OCI-LY1 (cell line): Measurements from ENCODE around the gene MAML2.

Experiments used
- H2AFZ ChIP-seq: fragments of 200-600 bp; sonication (generic), shearing (Covaris generic); 2 replicates; pipeline ENCODE4 v1.6.0; 2014; ENCODE audit warnings: antibody characterized with exemption, mild to moderate bottlenecking, low read length
- H3F3A ChIP-seq: fragments of 200-600 bp; sonication (generic), shearing (Covaris generic); 2 replicates; pipeline ENCODE4 v1.6.0; 2014; ENCODE audit warnings: mild to moderate bottlenecking, antibody characterized with exemption, low read length, moderate library complexity; ENCODE audit not compliant: insufficient read depth
- H3K27ac ChIP-seq: fragments of 200-600 bp; sonication (generic); 2 replicates; pipeline ENCODE4 v1.5.1; 2014; ENCODE audit warnings: low read length, mixed run types, mild to moderate bottlenecking, low read depth; ENCODE audit not compliant: poor library complexity, severe bottlenecking
- H3K27me3 ChIP-seq: fragments of 200-600 bp; sonication (generic); 2 replicates; pipeline ENCODE4 v1.6.0; 2014; ENCODE audit warnings: antibody characterized with exemption, mild to moderate bottlenecking, low read length, moderate library complexity; ENCODE audit not compliant: insufficient read depth
- H3K36me3 ChIP-seq: fragments of 200-600 bp; sonication (generic); 2 replicates; pipeline ENCODE4 v1.6.1; 2014; ENCODE audit warnings: mild to moderate bottlenecking, antibody characterized with exemption, low read length, moderate library complexity, mixed read lengths; ENCODE audit not compliant: insufficient read depth
- H3K4me1 ChIP-seq: fragments of 200-600 bp; sonication (generic); 2 replicates; pipeline ENCODE4 v1.5.1; 2014; ENCODE audit warnings: mild to moderate bottlenecking, low read length, moderate library complexity; ENCODE audit not compliant: insufficient read depth, severe bottlenecking
- H3K4me2 ChIP-seq: fragments of 200-600 bp; sonication (generic), shearing (Covaris generic); 2 replicates; pipeline ENCODE4 v1.6.1; 2014; ENCODE audit warnings: low read length
- H3K4me3 ChIP-seq: fragments of 200-600 bp; sonication (generic); 2 replicates; pipeline ENCODE4 v1.5.1; 2014; ENCODE audit warnings: low read length, low read depth, mild to moderate bottlenecking, mixed read lengths; ENCODE audit not compliant: poor library complexity, severe bottlenecking
- H3K79me2 ChIP-seq: fragments of 200-600 bp; shearing (Covaris generic); 2 replicates; pipeline ENCODE4 v1.6.1; 2016; ENCODE audit warnings: mixed run types, low read length, mixed read lengths; ENCODE audit not compliant: insufficient read depth
- H3K9ac ChIP-seq: fragments of 200-600 bp; sonication (generic), shearing (Covaris generic); 2 replicates; pipeline ENCODE4 v1.6.1; 2014; ENCODE audit warnings: mild to moderate bottlenecking, low read length, mixed read lengths
- H3K9me2 ChIP-seq: fragments of 200-600 bp; sonication (generic), shearing (Covaris generic); 2 replicates; pipeline ENCODE4 v1.6.1; 2014; ENCODE audit warnings: low read depth, mild to moderate bottlenecking, low read length, mixed read lengths
- H3K9me3 ChIP-seq: fragments of 200-600 bp; shearing (Covaris generic); 2 replicates; pipeline ENCODE4 v1.6.1; 2014; ENCODE audit warnings: low read length, mixed read lengths
- H4K20me1 ChIP-seq: fragments of 200-600 bp; sonication (generic), shearing (Covaris generic); 2 replicates; pipeline ENCODE4 v1.6.0; 2016; ENCODE audit warnings: mild to moderate bottlenecking, low read length; ENCODE audit not compliant: insufficient read depth
- EZH2 ChIP-seq: fragments of 200-600 bp; sonication (generic), shearing (Covaris generic); IDR thresholded peaks from 2 replicates; pipeline ENCODE4 v1.8.0; 2017; ENCODE audit warnings: borderline replicate concordance, mixed run types, mild to moderate bottlenecking, antibody characterized with exemption, low read length, moderate library complexity, mixed read lengths
- TF ChIP-seq, protein P1 (sequence below): fragments of 200-600 bp; sonication (generic), shearing (Covaris generic); IDR thresholded peaks from 2 replicates; pipeline ENCODE4 v1.5.1; 2017; ENCODE audit warnings: mild to moderate bottlenecking, antibody characterized with exemption, low read length, moderate library complexity, mixed read lengths

Gene MAML2

GRCh38 chr11:96010683-96011082, 332.3 kb downstream of the MAML2 start:
- no peak overlapping the region for H3K27ac ChIP-seq
- TF ChIP-seq, protein P1, sequence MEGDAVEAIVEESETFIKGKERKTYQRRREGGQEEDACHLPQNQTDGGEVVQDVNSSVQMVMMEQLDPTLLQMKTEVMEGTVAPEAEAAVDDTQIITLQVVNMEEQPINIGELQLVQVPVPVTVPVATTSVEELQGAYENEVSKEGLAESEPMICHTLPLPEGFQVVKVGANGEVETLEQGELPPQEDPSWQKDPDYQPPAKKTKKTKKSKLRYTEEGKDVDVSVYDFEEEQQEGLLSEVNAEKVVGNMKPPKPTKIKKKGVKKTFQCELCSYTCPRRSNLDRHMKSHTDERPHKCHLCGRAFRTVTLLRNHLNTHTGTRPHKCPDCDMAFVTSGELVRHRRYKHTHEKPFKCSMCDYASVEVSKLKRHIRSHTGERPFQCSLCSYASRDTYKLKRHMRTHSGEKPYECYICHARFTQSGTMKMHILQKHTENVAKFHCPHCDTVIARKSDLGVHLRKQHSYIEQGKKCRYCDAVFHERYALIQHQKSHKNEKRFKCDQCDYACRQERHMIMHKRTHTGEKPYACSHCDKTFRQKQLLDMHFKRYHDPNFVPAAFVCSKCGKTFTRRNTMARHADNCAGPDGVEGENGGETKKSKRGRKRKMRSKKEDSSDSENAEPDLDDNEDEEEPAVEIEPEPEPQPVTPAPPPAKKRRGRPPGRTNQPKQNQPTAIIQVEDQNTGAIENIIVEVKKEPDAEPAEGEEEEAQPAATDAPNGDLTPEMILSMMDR = no peak
- TF ChIP-seq EZH2 = no peak

GRCh38 chr11:96008161-96008720, 334.8 kb downstream of the MAML2 start:
- no peak overlapping the region for H3K27ac ChIP-seq
- no peaks in the 10 kb centered on the region for H3K9me2 ChIP-seq
- H2AFZ ChIP-seq = no peak overlapping the region
- H3F3A ChIP-seq = no peaks in the 10 kb centered on the region
- no peaks in the 10 kb centered on the region for H3K36me3 ChIP-seq
- no peaks in the 10 kb centered on the region for H4K20me1 ChIP-seq
- H3K27me3 ChIP-seq = no peaks in the 10 kb centered on the region
- H3K9me3 ChIP-seq = no peaks in the 10 kb centered on the region
- no peak overlapping the region for H3K4me3 ChIP-seq
- no peak overlapping the region for H3K9ac ChIP-seq
- peaks cover 23% of the 10 kb centered on the region for H3K4me1 ChIP-seq
- H3K79me2 ChIP-seq = no peaks in the 10 kb centered on the region
- H3K4me2 ChIP-seq = no peak overlapping the region
- TF ChIP-seq, protein P1 = no peak
- TF ChIP-seq EZH2 = no peak

More at GRCh38 chr11:96010683-96011082, 332.3 kb downstream of the MAML2 start:
- Histone ChIP-seq H2AFZ (no peak overlapping the region), H3K27me3 (no peaks in the 10 kb centered on the region), H3K4me1 (peaks cover 48% of the 10 kb centered on the region), H3K4me2 (no peak overlapping the region), H3K4me3 (no peak overlapping the region), H3K79me2 (no peaks in the 10 kb centered on the region), H4K20me1 (no peaks in the 10 kb centered on the region), H3F3A (no peaks in the 10 kb centered on the region), H3K36me3 (no peaks in the 10 kb centered on the region), H3K9ac (no peak overlapping the region), H3K9me2 (no peaks in the 10 kb centered on the region), H3K9me3 (no peaks in the 10 kb centered on the region)

DNA sequence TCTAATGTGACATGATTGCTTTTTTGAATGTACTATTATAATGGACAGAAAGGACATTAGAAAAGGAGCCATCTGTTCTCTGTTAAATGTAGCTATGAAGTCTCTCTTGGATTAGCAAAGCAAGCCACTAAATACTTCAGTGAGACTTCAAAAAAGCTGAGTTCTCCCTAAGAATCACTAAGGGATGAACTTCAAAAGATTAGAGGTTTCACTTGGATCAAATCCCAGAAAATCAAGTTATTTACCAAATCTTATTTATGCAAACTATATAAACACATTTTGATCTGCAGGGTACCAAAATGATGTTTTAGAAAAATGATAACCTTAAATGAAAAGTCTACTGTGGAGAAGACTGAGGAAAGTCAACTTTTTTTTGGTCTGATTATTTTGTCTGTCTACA, 337.0 kb downstream of the MAML2 start:
- no peak for TF ChIP-seq EZH2
- TF ChIP-seq, protein P1 = no peak
- Histone ChIP-seq H3K4me1 (peaks cover 1% of the 10 kb centered on the region), H2AFZ (no peak overlapping the region), H3K27me3 (no peaks in the 10 kb centered on the region), H3K4me2 (no peak overlapping the region), H3K36me3 (no peaks in the 10 kb centered on the region), H4K20me1 (no peaks in the 10 kb centered on the region), H3K9me2 (no peaks in the 10 kb centered on the region), H3K9ac (no peak overlapping the region), H3K9me3 (no peaks in the 10 kb centered on the region), H3K4me3 (no peak overlapping the region), H3K79me2 (no peaks in the 10 kb centered on the region), H3K27ac (no peak overlapping the region), H3F3A (no peaks in the 10 kb centered on the region)
